Transverse colon (tissue), 4 donors: Measurements from ENCODE around the gene DGUOK. TPM values are rescaled to one million over a fixed set of nuclear protein-coding genes. Genes with fewer than 3 reads are reported as not detected.

ENCODE experiments used
- DNase-seq: peaks from one replicate; pipeline ENCODE4 v3.0.0-alpha.2; 2019
- H3K27ac ChIP-seq, 4 donors: fragments of 200-600 bp; sonication (generic); 2 replicates each; pipeline ENCODE4 v1.5.1; 2016 to 2018; ENCODE audit warnings: inconsistent platforms in 4 of 4
- H3K27me3 ChIP-seq: fragments of 200-600 bp; sonication (generic); 2 replicates; pipeline ENCODE4 v1.5.1; 2017; ENCODE audit warnings: inconsistent platforms
- H3K36me3 ChIP-seq, 4 donors: fragments of 200-600 bp; sonication (generic); 2 replicates each; pipeline ENCODE4 v1.5.1; 2017 to 2019; ENCODE audit warnings: inconsistent platforms in 4 of 4
- H3K4me1 ChIP-seq, 4 donors: fragments of 200-600 bp; sonication (generic); 2 replicates each; pipeline ENCODE4 v1.5.1; 2017 to 2020; ENCODE audit warnings: inconsistent platforms in 4 of 4
- H3K4me3 ChIP-seq, 4 donors: fragments of 200-600 bp; sonication (generic); 1 replicate in 1 of 4; 2 replicates in 3 of 4; pipeline versions ENCODE4 v1.5.1 to v1.6.1; 2017 to 2019; ENCODE audit warnings: inconsistent platforms in 4 of 4
- H3K9me3 ChIP-seq, 2 donors: fragments of 200-600 bp; sonication (generic); 2 replicates each; pipeline ENCODE4 v1.5.1; 2017 to 2019; ENCODE audit warnings: inconsistent platforms in 2 of 2
- EP300 ChIP-seq: sonication (generic); formaldehyde crosslinking; IDR thresholded peaks from one replicate; pipeline ENCODE4 v1.6.1; 2017; ENCODE audit warnings: antibody characterized with exemption, low read depth
- POLR2A ChIP-seq: fragments of 450-650 bp; IDR thresholded peaks from one replicate; pipeline ENCODE4 v1.6.1; 2016; ENCODE audit warnings: antibody characterized with exemption, mild to moderate bottlenecking, moderate library complexity
- POLR2AphosphoS5 ChIP-seq, 3 donors: sonication (generic); formaldehyde crosslinking; IDR thresholded peaks; one replicate each; pipeline ENCODE4 v1.6.1; 2016; ENCODE audit warnings: antibody characterized with exemption in 3 of 3
- WGBS, 2 donors: methylation state at CpG; one replicate each; pipeline ENCODE4 v1.1.5; 2018; ENCODE audit warnings: low coverage in 1 of 2; 5-methylcytosine and 5-hydroxymethylcytosine counted together
- in situ Hi-C, 4 donors: fragments of 200-750 bp; cut with MboI; loops; one replicate each; pipeline versions ENCODE4 v1.15.0 to v1.15.1; 2017; ENCODE audit warnings: low sequenced_read_pairs in 3 of 4, low pct_ligation_motif_present in 1 of 4, low pct_unique_long_range_greater_than_20kb in 1 of 4
- intact Hi-C: fragments of 100-400 bp; cut with DNase I; formaldehyde crosslinking; loops from one replicate; pipeline ENCODE4 v1.15.1; 2023; ENCODE audit warnings: low total_unique reads
- total RNA-seq, 4 donors: library from RNA; depleted of rRNA; stranded (reverse); fragments of >200 nt; gene quantifications; one replicate each; pipeline ENCODE4 v1.1.0, GENCODE V29; 2016
- TF ChIP-seq, protein P1 (sequence below), 5 experiments: fragments of 200-600 bp in 3 of 5; fragments of 450-650 bp in 2 of 5; sonication (generic) in 3 of 5; IDR thresholded peaks; 1 replicate in 2 of 5; 2 replicates in 3 of 5; pipeline ENCODE4 v1.5.1; 2016 to 2017; ENCODE audit warnings: antibody characterized with exemption in 5 of 5, inconsistent platforms in 3 of 5, mild to moderate bottlenecking in 2 of 5, moderate library complexity in 1 of 5

The DGUOK gene
- total RNA-seq, 4 donors from 2014 or later: 27.3 to 49.7 (median 40.3) TPM

DNA sequence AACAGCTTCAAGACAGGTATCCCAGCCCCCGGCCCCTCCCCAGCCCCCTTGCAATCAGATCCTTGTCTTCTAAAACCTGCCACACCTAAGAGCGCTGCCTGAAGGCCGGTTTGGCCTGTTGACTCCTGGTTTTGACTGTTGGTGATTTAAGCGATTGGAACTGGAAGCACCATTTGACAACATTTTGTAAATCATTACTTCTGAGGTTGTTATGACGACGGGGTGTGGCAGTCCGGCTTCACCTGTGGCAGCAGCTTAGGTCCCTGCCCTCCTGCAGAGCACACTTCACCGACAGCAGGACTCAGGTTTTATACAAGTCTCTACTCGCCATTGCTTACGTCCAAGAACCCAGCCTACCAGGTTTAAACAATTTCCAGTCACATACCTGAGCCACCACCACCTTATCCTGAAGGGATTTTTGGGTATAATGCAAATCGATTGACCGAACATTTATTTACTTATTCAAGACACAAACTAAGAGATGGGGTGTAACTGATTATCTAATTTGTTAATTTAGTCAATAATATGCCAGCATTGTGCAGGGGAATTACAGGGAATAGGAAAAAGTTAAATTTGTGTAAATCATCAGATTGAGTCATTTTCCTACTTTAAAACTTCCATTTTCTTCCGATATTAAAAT lies 707 bp upstream of the DGUOK start:
- WGBS, 2 donors: 35 to 57% methylated on average over 7 to 13 of the region's 13 CpGs
- Histone ChIP-seq H3K4me1 (peaks cover 18 to 39% (median 33%) of the 10 kb centered on the region in 4 donors), H3K27ac (peak overlapping the region; percentile 94 to 99 (median 96)), H3K27me3 (no peaks in the 10 kb centered on the region), H3K9me3 (no peaks in the 10 kb centered on the region), H3K4me3 (peak overlapping the region; percentile 7 to 85 (median 65)), H3K36me3 (no peaks in the 10 kb centered on the region)
- DNase-seq: peak; percentile 81
- intact Hi-C loops (loop anchor here (10.0 kb wide), 1 partner anchor 59 kb away; the partner anchor contains the start of gene TET3), in situ Hi-C loops (no loop called here)
- peak; percentile 59 for TF ChIP-seq POLR2A
- TF ChIP-seq EP300: peak; percentile 36
- peak; percentile 30 to 85 (median 75) for TF ChIP-seq POLR2AphosphoS5 (IDR thresholded peaks at IDR 0.05)
- TF ChIP-seq, protein P1, sequence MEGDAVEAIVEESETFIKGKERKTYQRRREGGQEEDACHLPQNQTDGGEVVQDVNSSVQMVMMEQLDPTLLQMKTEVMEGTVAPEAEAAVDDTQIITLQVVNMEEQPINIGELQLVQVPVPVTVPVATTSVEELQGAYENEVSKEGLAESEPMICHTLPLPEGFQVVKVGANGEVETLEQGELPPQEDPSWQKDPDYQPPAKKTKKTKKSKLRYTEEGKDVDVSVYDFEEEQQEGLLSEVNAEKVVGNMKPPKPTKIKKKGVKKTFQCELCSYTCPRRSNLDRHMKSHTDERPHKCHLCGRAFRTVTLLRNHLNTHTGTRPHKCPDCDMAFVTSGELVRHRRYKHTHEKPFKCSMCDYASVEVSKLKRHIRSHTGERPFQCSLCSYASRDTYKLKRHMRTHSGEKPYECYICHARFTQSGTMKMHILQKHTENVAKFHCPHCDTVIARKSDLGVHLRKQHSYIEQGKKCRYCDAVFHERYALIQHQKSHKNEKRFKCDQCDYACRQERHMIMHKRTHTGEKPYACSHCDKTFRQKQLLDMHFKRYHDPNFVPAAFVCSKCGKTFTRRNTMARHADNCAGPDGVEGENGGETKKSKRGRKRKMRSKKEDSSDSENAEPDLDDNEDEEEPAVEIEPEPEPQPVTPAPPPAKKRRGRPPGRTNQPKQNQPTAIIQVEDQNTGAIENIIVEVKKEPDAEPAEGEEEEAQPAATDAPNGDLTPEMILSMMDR (IDR thresholded peaks at IDR 0.05): no peak

DNA sequence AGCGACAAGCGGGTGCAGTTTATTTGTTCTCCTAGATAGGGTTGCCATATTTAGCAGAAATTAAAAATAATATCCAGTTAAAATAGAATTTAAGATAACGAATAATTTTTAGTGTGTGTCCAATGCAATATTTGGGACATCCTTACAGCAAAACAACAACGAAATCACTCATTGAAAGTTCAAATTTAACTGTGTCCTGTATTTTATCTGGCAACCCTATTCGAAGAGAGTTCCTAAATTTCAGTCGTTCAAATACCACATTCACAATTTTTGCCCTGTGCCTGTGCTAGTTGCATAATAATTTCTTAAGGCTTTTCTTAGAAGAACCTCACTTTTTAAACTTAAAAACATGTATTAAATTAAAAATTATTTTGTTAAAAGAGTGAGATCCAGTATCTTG lies 664 bp downstream of the DGUOK start:
- intact Hi-C loops: loop anchor here (10.0 kb wide), 1 partner anchor 57 kb away; the partner anchor contains the start of gene TET3
- TF ChIP-seq EP300 (no peak), POLR2AphosphoS5 (IDR thresholded peaks at IDR 0.05) (no peak), POLR2A (no peak)
- TF ChIP-seq, protein P1 (IDR thresholded peaks at IDR 0.05): no peak
- in situ Hi-C loops: no loop called here
- Histone ChIP-seq H3K36me3 (no peaks in the 10 kb centered on the region), H3K27me3 (no peaks in the 10 kb centered on the region), H3K4me1 (peaks cover 18 to 49% (median 38%) of the 10 kb centered on the region in 4 donors), H3K4me3 (peak overlapping the region; percentile 62 to 85 (median 65)), H3K9me3 (no peaks in the 10 kb centered on the region), H3K27ac (peak overlapping the region; percentile 94 to 99 (median 96))
- no peak for DNase-seq
- WGBS, 2 donors: 8 to 9% methylated on average over 4 to 6 of the region's 6 CpGs

DNA sequence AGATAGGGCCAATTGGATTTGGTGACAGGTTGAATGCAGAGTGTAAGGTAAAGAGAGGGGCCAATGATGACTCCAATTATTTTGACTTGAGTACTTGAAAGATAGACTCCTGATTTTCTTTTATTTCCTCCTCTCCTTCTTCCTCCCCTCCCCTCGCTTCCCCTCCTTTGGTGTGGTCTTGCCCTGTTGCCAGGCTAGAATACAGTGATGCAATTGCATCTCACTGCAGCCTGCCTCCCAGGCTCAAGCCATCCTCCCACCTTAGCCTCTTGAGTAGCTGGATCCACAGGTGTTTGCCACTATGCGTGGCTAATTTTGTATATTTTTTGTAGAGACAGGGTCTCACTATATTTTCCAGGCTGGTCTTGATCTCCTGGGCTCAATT lies 2.3 kb downstream of the DGUOK start:
- Histone ChIP-seq H3K27ac (peak overlapping the region; percentile 94 to 99 (median 96)), H3K4me1 (peaks cover 18 to 50% (median 38%) of the 10 kb centered on the region in 4 donors), H3K27me3 (no peaks in the 10 kb centered on the region), H3K9me3 (no peaks in the 10 kb centered on the region), H3K4me3 (peak overlapping the region in 1 of 4 donors; percentile 66), H3K36me3 (no peaks in the 10 kb centered on the region)
- 57 to 64% methylated on average over 1 to 2 of the region's 2 CpGs for WGBS, 2 donors
- in situ Hi-C loops (no loop called here), intact Hi-C loops (loop anchor here (10.0 kb wide), 1 partner anchor 56 kb away; the partner anchor contains the start of gene TET3)
- DNase-seq: peak; percentile 52
- TF ChIP-seq POLR2AphosphoS5 (IDR thresholded peaks at IDR 0.05): no peak
- no peak for TF ChIP-seq EP300
- TF ChIP-seq POLR2A: no peak
- TF ChIP-seq, protein P1 (IDR thresholded peaks at IDR 0.05): no peak

DNA sequence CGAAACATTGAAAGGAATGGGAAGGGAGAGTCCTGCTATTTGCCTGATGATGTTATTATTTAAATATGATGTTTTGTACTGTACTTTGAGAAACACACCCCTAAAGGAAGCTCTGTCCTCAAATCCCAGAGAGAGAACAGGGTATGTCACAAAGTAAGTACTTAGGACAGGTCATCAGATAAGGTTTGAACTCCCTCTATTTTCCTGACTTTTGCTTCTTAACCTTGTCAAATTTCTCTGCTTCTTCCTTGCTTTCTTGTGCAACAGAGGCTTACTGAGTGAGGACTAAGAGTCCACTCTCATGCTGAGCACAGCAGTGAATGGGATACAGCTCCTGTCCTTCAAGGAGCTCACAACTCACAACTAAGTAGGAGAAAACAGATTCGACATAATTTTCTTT lies 3.7 kb downstream of the DGUOK start:
- intact Hi-C loops: no loop called here
- Histone ChIP-seq H3K4me1 (peaks cover 18 to 50% (median 38%) of the 10 kb centered on the region in 4 donors), H3K27me3 (no peaks in the 10 kb centered on the region), H3K9me3 (no peaks in the 10 kb centered on the region), H3K36me3 (no peaks in the 10 kb centered on the region), H3K4me3 (no peak overlapping the region), H3K27ac (no peak overlapping the region)
- 67 to 84% methylated on average over 1 to 2 of the region's 2 CpGs for WGBS, 2 donors
- DNase-seq: no peak
- in situ Hi-C loops: no loop called here
- TF ChIP-seq, protein P1 (IDR thresholded peaks at IDR 0.05): no peak
- TF ChIP-seq EP300: no peak
- no peak for TF ChIP-seq POLR2A
- no peak for TF ChIP-seq POLR2AphosphoS5 (IDR thresholded peaks at IDR 0.05)
